GM21786 (cell line): ENCODE data around the gene ERGIC1.
"Not testable (repeated sequence)": the region's sequence is repeated elsewhere in the genome, so short reads cannot be mapped to it uniquely, and the experiment has no call there.

Experiments used
- ATAC-seq: cut with Tn5 transposase; IDR thresholded peaks from one replicate; pipeline ENCODE4 v1.9.1; 2021; ENCODE audit not compliant: unreplicated experiment

Gene ERGIC1

GRCh38 chr5:172833686-172834414 lies at the start of gene ERGIC1:
TSS of gene ERGIC1 (plus strand) at chr5:172834251. CDS start at chr5:172834414, 163 bp downstream.
- ATAC-seq, result peak; percentile 64

GRCh38 chr5:172785429-172786088 lies 48.5 kb upstream of the ERGIC1 start:
- ATAC-seq, result no peak

- ATAC-seq, result no peak
These were observed 47.2 kb upstream of the ERGIC1 start for GRCh38 chr5:172786736-172787462.

- ATAC-seq, result not testable (repeated sequence)
These were observed 46.5 kb upstream of the ERGIC1 start for GRCh38 chr5:172787538-172787937.

- no peak for ATAC-seq
These were observed 45.0 kb upstream of the ERGIC1 start for GRCh38 chr5:172788771-172789686.

GRCh38 chr5:172789687-172790495 lies 44.2 kb upstream of the ERGIC1 start:
- ATAC-seq, result no peak

GRCh38 chr5:172790496-172790889 lies 43.6 kb upstream of the ERGIC1 start:
- ATAC-seq, result no peak

- no peak for ATAC-seq
These were observed 42.8 kb upstream of the ERGIC1 start for GRCh38 chr5:172791286-172791685.

- ATAC-seq, result no peak
These were observed 42.2 kb upstream of the ERGIC1 start for GRCh38 chr5:172791726-172792445.

GRCh38 chr5:172792701-172793570 lies 41.1 kb upstream of the ERGIC1 start:
- no peak for ATAC-seq

GRCh38 chr5:172793577-172794488 lies 40.2 kb upstream of the ERGIC1 start:
- ATAC-seq, result peak; percentile 42

GRCh38 chr5:172795318-172795977 lies 38.6 kb upstream of the ERGIC1 start:
- ATAC-seq, result no peak

GRCh38 chr5:172796306-172796705 lies 37.7 kb upstream of the ERGIC1 start:
- no peak for ATAC-seq

GRCh38 chr5:172797771-172798191 lies 36.3 kb upstream of the ERGIC1 start:
- no peak for ATAC-seq

GRCh38 chr5:172798422-172799215 lies 35.4 kb upstream of the ERGIC1 start:
- ATAC-seq, result no peak

- ATAC-seq, result no peak
These were observed 34.6 kb upstream of the ERGIC1 start for GRCh38 chr5:172799416-172799815.
